Measurements from ENCODE around the gene LRRC56.
"Not testable (repeated sequence)": the region's sequence is repeated elsewhere in the genome, so short reads cannot be mapped to it uniquely, and the experiment has no call there.

The LRRC56 gene

DNA sequence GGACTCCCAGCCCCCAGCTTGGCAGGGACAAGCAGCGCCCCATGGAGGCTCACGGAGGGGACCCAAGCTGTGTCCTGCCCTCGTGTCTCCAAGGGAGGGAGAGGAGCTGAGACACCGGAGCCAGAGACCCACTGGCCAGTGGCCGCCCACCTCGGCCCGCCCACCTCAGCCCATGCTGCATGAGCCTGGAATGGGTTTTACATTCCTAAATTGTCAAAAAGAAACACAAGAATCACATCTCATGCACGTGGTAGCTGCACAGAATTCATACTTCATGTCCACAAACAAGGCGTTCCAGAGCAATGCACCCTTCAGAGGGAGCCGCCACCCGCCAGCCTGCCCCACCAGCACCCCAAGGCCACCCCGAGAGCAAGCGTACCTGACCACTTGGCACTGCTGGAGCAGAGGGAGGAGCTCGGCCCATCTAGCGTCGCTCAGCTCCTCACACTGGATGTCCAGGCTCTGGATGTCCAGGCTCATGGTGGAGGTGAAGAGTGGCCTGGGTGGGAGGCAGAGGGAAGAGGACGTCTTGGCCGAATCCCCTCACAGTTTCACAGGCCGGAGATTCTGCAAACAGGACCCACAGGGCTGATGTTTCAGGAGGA is 35.5 kb upstream of the LRRC56 start:
- no peak for DNase-seq (ENCODE audit: low spot score)

DNA sequence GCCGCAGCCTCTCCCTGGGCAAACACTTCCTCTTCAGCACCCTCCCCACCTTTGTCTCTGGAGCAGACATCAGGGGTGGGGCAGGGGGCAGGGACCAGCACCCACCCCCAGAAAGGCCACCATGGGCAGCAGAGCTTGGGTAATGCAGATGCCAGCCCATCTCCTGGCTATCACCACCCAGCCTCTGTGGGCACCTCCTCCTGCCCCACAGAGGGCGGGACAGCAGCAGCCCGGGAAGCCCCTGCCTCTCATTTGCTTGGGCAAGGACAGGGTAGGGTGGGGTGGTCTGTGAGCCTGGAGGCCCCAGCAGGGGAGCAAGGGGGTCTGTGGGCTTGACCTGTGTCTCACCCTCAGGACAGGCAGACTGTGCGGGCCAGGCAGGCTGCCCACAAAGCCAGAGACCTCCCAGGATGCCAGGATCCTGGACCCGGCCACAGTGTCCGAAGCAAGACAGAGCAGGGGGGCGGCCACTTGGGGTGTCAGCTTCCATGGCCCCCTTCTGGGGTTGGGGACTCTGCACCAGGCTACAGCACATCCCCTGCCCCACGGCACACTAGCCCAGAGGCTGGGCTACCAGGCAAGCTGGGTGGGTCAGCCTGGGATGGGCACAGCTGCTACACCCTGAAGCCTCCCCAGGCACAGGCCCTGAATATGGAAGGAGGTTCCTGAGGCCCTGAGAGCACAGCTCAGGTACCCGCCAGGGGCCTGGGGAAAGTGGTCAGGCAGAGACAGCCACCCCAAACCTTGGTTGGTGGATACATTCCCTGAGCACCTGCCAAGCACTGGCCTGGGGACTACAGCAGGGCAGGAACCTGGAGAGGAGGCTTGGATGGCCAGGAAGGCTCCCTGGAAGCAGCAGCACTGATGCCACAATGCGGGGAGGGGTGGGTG is 34.8 kb upstream of the LRRC56 start:
- DNase-seq (ENCODE audit: low spot score): peak; percentile 13

DNA sequence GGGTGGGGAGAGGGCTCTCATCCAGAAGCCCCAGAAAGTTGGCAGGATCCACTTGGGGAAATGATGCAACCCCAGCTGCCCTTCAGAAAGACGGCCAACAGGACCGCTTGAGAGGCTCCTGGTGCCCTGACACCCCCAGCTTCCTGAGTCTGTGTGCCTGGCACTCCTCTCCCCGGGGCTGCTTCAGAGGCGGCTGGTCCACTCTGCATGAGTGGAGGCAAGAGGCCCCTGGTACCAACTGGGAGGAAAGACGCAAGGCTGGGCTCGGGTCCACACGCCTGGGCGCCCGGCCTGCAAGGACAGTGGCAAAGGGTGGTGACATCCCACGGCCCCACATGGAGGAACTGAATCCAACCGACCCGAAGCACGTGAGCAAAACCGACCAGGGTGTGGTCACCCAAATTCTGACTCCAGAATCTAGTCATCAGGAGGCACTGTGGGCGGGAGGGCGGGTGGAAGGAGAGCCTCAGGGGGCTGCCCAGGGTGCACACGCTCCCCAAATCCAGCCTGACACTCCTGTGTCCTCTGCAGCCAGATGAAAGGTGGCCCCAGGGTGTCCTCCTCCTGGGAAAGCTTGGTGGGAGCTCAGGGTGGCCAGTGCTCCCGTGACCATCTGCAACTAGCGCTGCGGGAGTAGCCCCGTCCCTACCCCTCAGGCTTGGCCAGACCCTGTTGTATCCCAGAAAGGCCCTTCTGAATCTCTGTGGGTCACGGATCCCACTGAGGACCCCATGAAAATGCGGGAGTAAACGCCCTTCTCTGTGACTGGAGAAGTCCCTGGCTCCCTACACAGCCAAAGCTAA is 33.9 kb upstream of the LRRC56 start:
- peak; percentile 11 for DNase-seq (ENCODE audit: low spot score)

DNA sequence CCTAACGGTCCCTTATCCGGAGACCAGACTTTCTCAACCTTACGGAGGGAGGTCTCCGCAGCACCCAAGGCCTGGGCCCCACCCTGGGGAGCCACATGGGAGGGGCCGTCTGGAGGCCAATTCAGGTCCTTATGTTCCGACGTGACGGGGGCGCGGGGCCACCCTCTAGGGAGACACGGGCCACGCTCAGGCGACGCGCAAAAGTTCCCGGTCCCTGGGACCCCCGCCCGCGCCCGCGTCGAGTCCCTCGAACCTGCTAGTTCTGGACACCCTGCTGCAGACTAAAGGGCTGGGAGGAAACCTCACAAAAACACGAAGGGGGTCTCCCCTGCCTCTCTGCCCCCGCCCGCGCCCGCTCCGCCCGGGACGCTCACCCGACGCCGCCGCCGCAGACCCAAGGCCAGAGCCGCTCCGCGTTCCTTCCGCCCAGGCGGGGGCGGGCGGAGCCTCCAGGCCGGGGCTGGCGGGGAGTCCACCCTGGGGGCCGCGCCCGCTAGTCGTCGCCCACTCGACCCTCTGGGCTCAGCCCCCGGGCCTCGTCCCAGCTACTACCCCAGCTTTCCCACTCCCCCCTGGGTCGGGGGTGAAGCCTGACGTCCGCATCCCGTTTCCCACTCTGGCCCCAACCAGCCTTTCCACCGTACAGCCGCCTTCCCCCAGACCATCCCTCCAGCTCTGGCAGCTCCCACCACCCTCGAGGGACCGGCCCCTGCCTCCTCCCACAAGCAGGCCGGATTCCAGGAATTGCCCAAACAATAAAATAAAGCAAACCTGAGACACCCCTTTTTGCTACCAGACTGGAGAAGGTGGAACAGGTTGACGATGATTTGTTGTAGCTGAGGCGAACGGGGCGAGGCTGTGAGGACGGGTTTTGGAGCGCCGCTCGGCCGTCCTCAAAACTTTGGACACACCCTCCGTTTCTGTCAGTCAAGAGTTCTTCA is 33.0 kb upstream of the LRRC56 start:
- DNase-seq (ENCODE audit: low spot score): peak; percentile 66

DNA sequence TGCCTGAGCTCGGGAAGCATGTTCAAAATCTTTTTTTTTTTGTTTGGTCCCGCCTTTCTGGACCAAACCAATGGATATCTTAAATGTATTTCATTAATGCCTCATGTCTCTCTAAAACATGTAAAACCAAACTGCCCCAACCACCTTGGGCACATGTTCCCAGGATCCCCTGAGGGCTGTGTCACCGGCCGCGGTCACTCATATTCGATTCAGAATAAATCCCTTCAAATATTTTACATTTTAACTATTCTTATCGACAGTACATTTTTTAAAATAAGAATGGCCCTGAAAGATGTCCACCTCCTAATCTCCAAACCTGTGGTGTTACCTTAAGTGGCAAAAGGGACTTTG is 32.4 kb upstream of the LRRC56 start:
- DNase-seq (ENCODE audit: low spot score): no peak

DNA sequence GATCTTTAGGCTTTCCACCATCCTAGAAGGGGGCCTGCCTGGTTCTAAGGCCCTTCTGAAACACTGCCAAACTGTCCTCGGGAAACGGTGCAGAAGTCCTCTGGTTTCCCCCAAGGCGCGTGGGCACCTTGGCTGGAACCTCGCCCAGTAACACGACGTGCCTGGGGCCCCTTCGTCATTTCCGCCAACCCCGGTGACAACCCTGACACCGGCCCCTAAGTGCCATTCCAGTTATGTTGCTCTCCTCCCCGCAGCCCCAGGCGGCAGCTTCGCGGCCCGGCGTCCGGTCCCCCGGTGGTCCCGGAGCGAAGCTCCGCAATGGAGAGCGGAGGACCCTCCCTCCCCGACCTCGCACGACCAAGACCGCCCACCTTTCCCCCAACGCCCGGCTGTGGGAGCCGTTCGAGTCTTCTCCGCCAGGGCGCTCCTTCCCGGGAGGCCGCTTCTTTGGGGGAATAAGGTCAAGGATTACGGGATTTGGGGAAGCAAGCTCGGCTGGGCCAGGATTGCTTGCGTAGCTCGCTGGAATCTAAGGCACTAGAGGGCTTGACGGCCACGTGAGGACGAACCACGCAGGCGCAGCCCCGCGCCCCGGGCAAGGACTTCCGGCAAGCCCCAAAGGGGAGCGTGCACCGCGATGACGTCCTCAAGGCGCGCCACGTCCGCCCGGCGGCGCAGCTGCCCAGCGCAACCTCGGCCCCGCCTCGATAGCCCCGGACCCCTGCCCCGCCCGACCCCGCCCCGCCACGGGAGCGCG is 30.9 kb upstream of the LRRC56 start:
- peak; percentile 99 for DNase-seq (ENCODE audit: low spot score)

DNA sequence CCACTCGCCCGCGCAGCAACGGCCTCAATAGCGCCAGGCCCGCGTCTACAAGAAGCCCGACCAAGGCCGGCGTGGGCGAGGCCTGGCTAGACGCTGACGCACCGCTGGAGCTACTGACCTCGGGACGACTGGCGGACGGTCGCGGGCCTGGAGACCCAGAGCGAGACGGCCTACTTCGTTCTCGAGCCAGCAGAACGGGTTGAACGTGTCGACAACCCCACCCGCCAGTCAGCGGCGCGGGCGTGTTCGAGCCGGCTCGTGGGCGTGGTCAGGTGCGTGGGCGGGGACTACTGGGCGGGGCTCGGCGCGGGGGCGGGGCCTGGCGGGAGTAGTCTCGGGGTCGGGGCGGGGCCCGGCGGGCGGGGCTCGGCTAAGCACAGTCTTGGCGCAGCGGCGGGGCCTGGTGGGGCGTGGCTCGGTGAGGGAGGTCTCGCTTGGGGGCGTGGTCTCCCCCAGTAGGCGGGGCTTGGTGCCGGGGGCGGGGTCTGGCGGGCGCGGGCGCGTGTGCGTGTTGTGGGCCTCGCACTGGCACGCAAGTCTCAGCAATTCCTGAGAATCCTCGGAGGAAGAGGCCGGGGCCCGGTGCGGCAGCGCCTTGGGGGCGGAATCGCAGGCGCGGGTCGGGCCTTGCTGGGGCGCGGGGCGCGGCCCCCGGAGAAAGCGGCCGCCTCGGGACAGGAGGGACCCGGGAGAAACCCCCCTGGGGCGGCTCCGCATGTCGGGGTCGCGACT is 30.2 kb upstream of the LRRC56 start, which contains the start of gene RNH1:
TSS of gene RNH1 (minus strand) at position 248 of the 732 bp plus-strand sequence. CDS start 5,080 bp downstream, outside the sequence.
- peak; percentile 100 for DNase-seq (ENCODE audit: low spot score)

DNA sequence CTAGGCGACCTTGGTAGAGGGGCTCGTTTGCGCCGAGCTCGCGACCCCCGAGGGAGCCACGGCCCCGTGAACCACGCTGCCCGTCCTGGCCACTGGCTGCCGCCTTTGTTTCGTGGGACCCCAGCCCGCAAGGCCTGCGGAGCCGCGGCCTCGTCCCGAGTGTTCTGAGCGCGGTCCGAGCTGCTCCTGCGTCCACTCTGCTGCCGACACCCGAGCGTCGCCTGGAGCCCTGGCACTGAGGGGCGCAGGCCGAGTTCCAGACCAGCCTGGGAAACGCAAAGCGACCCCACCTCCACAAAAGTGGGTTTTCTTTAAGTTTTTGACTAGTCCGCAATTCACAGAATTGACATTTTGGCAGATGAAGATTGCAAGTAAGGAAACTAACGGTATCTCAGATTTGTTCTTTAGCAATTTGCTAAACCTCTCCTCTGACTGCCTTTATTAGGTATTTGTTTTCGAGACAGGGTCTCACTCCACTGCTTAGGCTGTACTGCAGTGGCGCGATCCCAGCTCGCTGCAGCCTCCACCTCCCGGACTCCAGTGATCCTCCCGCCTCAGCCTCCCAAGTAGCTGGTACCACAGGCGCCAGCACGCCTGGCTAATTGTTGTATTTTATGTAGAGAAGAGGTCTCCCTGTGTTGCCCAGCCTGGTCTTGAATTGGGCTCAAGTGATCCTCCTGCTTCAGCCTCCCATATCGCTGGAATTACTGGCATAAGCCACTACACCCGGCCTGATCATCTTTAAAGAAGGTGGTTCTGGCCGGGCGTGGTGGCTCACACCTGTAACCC is 29.4 kb upstream of the LRRC56 start:
- DNase-seq (ENCODE audit: low spot score): no peak

DNA sequence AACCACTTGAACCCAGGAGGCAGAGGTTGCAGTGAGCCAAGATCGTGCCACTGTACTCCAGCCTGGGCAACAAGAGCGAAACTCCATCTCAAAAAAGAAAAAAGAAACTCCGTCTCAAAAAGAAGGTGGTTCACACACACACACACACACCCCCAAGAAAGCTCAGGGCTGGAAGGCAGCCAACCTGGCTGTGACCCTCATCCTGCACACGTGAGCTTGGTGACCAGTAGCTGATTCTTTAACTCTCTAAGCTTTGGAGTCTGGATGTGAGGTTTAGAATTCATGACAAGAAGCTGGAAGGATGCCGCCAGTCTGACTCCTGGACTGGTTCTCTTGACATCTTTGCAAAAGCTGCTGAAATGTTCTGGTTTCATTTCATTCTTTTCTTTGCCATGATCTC is 28.4 kb upstream of the LRRC56 start:
- DNase-seq (ENCODE audit: low spot score): no peak

DNA sequence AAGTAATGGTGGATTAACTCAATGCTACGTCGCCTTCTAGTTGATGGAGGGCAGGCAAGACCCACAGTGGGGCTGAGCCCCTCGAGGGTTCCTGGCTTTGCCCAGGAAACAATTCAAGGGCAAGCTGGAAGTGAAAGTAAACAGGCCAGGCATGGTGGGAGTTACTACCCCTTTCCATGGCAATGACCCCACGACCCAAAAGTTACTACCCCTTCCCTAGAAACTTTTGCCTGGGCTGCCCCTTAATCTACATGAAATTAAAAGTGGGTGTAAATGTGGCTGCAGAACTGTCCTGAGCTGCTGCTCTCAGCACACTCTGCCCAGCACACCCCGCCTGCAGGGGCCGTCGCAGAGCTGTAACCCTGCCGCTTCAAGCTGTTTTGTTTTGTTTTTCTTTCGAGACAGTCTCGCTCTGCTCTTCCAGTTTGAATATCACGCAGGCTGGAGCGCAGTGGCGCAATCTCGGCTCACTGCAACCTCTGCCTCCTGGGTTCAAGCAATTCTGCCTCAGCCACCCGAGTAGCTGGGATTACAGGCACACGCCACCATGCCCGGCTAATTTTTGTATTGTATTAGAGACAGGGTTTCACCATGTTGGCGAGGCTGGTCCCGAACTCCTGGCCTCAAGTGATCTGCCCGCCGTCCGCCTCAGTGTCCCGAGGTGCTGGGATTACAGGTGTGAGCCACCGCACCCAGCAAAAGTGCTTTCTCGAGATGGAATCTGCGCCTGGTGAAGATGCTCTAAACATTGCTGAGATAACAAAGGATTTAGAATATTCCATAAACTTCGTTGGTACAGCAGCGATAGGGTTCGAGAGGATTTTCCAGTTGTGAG is 24.3 kb upstream of the LRRC56 start:
- DNase-seq (ENCODE audit: low spot score): no peak

DNA sequence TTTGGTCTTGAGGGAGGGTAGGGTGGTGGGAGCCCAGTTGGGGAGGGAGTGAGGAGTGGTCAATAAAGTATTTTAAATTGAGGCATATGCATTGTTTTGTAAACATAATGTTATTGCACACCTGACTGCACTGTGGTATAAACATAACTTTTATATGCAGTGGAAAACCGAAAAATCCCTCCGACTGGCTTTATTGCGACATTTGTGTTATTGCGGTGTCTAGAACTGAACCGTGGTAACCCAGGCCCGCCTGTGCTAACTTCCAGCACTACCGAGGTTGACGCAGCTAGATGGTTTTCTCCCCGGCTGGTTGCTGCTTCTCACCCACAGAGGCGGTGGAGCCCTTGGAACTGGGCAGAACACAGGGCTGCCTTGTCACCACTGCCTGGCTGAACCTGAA is 22.7 kb upstream of the LRRC56 start:
- no peak for DNase-seq (ENCODE audit: low spot score)

DNA sequence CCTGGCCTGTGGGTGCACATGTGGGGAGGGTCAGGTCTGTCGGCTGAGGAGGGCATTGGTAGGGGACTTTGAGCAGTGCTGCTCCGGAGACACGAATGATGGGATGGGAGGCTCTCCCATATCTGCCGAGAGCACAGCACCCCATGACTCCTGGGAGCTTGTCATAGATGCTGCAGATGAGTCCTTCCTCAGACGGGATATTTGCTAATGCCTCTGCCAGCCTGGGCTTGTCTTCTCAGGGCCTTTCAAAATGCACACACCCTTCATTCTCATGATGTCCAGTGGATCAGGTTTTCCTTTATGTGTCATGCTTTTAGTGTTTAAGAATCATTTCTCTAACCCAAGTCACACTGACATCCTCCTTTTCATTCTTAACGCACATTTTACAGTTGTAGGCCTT is 22.2 kb upstream of the LRRC56 start:
- no peak for DNase-seq (ENCODE audit: low spot score)

DNA sequence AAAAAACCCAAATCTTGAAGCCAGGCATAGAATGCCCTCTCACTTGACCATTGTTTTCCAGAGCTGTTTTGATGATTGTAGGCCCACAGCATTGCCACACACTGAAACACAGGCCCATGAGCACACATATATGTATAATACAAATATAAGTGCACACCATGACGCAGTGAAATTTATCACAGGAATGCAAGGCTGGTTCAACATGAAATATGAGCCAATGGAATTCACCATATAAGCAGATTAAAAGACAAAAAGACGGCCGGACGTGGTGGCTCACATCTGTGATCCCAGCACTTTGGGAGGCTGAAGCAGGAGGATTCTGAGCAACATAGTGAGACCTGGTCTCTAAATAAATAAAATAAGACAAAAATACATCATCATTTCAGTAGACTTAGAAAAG is 20.9 kb upstream of the LRRC56 start:
- no peak for DNase-seq (ENCODE audit: low spot score)

DNA sequence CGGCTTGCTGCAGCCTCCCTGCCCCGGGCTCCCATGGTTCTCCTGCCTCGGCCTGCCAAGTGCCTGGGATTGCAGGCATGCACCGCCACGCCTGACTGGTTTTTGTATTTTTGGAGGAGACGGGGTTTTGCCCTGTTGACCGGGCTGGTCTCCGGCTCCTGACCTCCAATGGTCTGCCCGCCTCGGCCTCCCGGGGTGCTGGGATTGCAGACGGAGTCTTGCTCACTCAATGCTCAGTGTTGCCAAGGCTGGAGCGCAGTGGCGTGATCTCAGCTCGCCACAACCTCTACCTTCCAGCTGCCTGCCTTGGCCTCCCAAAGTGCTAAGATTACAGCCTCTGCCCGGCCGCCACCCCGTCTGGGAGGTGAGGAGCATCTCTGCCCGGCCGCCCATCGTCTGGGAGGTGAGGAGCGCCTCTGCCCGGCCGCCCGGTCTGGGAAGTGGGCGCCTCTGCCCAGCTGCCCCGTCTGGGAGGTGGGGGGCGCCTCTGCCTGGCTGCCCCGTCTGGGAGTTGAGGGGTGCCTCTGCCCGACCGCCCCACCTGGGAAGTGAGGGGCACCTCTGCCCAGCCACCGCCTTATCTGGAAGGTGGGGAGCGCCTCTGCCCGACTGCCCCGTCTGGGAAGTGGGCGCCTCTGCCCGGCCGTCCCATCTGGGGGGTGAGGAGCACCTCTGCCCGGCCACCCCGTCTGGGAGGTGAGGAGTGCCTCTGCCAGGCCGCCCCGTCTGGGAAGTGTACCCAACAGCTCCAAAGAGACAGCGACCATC is 20.2 kb upstream of the LRRC56 start:
- not testable (repeated sequence) for DNase-seq (ENCODE audit: low spot score)

DNA sequence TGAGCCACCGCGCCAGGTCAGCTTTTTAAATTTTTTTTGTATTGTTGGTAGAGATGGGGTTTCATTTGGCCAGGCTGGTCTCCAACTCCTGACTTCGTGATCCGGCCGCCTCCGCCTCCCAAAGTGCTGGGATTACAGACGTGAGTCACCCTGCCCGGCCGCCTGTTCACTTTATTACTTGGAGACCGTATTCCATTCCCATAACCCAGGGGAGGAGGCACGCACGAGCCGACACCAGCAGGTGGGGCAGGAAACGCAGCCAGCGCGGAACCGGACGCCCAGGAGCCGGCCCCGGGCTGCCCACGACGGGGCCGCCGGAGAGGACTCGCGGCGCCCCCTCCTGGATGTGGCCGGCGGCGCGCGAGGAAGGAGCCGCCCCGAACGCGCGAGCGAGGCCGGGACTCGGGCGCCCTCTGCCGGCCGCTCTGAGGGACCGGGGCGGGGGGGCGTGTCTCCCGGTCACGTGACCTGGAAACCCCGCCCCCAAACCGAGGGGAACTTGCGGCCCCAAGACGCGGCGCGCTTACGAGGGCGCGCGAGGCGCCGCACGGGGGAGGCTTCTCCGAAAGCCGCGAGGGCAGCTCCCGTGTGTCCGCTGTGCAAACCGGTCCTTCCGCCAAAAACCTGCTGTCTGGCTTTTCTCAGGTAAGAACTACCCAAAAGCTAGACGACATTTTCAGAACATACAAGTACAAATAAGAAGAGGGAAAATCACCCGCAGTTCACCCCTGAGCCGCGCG is 18.7 kb upstream of the LRRC56 start:
- DNase-seq (ENCODE audit: low spot score): peak; percentile 96

DNA sequence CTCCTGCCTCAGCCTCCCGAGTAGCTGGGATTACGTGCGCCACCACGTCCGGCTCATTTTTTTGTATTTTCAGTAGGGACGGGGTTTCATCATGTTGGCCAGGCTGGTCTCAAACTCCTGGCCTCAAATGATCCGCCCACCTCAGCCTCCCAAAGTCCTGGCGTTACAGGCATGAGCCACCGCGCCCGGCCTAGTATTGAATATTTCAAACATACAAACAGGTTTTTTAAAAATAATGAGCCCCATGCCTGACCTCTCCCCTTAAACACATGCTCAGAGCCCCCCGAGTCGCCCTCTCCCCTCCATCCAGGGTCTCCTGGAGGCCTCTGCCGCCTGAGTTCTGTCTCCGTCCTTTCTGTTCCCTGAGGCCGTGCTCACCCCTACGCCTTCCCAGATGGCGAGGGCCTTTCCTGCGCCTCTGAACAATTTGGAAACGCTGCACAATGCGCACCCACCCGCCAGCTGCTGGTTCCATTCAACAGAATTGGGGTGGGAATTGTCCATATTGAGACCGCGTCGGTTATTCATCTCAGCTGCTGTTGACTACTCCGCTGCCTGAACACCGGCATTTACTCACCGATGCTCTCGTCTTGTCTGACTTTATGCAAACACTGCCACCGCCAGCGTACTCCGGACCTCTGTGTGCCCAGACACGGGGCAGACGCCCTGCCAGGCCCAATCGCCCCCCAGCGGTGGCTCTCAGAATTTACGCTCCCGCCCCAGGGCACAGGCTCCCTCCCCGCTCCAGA is 16.7 kb upstream of the LRRC56 start:
- DNase-seq (ENCODE audit: low spot score): peak; percentile 20

Measured in iPS-NIHi11 (cell line).